ENCODE data around the gene KCNRG. TPM values are rescaled to one million over a fixed set of nuclear protein-coding genes. Genes with fewer than 3 reads are reported as not detected.
"Not testable (repeated sequence)": the region's sequence is repeated elsewhere in the genome, so short reads cannot be mapped to it uniquely, and the experiment has no call there.

The KCNRG gene
- total RNA-seq, 1 donor from 2014 or later = 0.61 TPM

GRCh38 chr13:50053844-50054243 lies 38.6 kb downstream of the KCNRG start:
- H3K4me1 Mint-ChIP-seq (ENCODE audit: low read depth, unreplicated experiment) = no peaks in the 10 kb centered on the region
- Histone ChIP-seq H2AFZ (ENCODE audit: low read depth, low read length) (no peak overlapping the region), H3K27ac (ENCODE audit: low read depth, low read length) (no peak overlapping the region), H3K36me3 (ENCODE audit: insufficient read depth, low read length) (peaks cover 14% of the 10 kb centered on the region), H3K79me2 (ENCODE audit: insufficient read depth, low read length) (peaks cover 93% of the 10 kb centered on the region), H4K20me1 (ENCODE audit: insufficient read depth, low read length) (peaks cover 5% of the 10 kb centered on the region), H3K27me3 (ENCODE audit: insufficient read depth, low read length) (no peaks in the 10 kb centered on the region), H3K4me3 (ENCODE audit: insufficient read depth, low read depth, low read length) (no peak overlapping the region), H3K9me3 (ENCODE audit: insufficient read depth, low read depth, low read length) (no peaks in the 10 kb centered on the region), H3K9ac (ENCODE audit: low read length) (no peak overlapping the region), H3K4me2 (ENCODE audit: low read length) (no peak overlapping the region), H3K4me1 (ENCODE audit: insufficient read depth, low read length) (no peaks in the 10 kb centered on the region)
- no peak for FAIRE-seq
- no peak for DNase-seq (ENCODE audit: low read depth)
- H3K27me3 Mint-ChIP-seq (ENCODE audit: low read depth, unreplicated experiment) = no peaks in the 10 kb centered on the region
- no peak overlapping the region for H3K27ac Mint-ChIP-seq (ENCODE audit: unreplicated experiment)
- TF ChIP-seq, protein P1, sequence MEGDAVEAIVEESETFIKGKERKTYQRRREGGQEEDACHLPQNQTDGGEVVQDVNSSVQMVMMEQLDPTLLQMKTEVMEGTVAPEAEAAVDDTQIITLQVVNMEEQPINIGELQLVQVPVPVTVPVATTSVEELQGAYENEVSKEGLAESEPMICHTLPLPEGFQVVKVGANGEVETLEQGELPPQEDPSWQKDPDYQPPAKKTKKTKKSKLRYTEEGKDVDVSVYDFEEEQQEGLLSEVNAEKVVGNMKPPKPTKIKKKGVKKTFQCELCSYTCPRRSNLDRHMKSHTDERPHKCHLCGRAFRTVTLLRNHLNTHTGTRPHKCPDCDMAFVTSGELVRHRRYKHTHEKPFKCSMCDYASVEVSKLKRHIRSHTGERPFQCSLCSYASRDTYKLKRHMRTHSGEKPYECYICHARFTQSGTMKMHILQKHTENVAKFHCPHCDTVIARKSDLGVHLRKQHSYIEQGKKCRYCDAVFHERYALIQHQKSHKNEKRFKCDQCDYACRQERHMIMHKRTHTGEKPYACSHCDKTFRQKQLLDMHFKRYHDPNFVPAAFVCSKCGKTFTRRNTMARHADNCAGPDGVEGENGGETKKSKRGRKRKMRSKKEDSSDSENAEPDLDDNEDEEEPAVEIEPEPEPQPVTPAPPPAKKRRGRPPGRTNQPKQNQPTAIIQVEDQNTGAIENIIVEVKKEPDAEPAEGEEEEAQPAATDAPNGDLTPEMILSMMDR (IDR thresholded peaks at IDR 0.05; ENCODE audit: insufficient read depth, low read depth, low read length) = no peak
- TF ChIP-seq EZH2 (IDR thresholded peaks at IDR 0.05; ENCODE audit: insufficient read depth, low read length) = no peak
- no peak overlapping the region for H3K4me3 Mint-ChIP-seq (ENCODE audit: unreplicated experiment)
- no peaks in the 10 kb centered on the region for H3K9me3 Mint-ChIP-seq (ENCODE audit: unreplicated experiment)
- peaks cover 2% of the 10 kb centered on the region for H3K36me3 Mint-ChIP-seq (ENCODE audit: low read depth, unreplicated experiment)

DNA sequence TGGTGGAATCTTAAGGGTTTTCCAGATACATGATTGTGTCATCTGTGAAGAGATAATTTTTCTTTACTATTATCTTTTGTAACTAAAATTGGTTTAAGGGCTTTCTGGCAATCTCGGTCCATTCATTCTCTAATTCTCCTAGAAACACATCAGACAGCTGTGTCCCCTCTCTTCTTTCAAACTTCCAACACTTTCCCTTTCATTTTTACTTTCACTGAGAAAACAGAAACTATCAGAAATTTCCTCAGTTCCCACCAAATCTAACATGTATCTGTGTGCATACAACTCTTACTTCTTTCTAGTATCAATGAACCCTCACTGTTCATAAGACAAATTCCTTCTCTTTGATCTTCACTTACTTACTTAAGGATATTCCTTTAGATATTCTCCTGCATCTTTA lies 40.2 kb downstream of the KCNRG start:
- no peaks in the 10 kb centered on the region for H3K4me1 ChIP-seq (ENCODE audit: insufficient read depth, low read length)
- no peaks in the 10 kb centered on the region for H3K27me3 ChIP-seq (ENCODE audit: insufficient read depth, low read length)
- peaks cover 9% of the 10 kb centered on the region for H4K20me1 ChIP-seq (ENCODE audit: insufficient read depth, low read length)
- H3K36me3 ChIP-seq (ENCODE audit: insufficient read depth, low read length) = peaks cover 14% of the 10 kb centered on the region
- no peaks in the 10 kb centered on the region for H3K9me3 ChIP-seq (ENCODE audit: insufficient read depth, low read depth, low read length)
- no peak overlapping the region for H3K9ac ChIP-seq (ENCODE audit: low read length)
- Mint-ChIP-seq H3K27ac (ENCODE audit: unreplicated experiment) (no peak overlapping the region), H3K36me3 (ENCODE audit: low read depth, unreplicated experiment) (peaks cover 4% of the 10 kb centered on the region), H3K27me3 (ENCODE audit: low read depth, unreplicated experiment) (no peaks in the 10 kb centered on the region), H3K9me3 (ENCODE audit: unreplicated experiment) (no peaks in the 10 kb centered on the region), H3K4me1 (ENCODE audit: low read depth, unreplicated experiment) (no peaks in the 10 kb centered on the region), H3K4me3 (ENCODE audit: unreplicated experiment) (no peak overlapping the region)
- H3K4me2 ChIP-seq (ENCODE audit: low read length) = no peak overlapping the region
- no peak overlapping the region for H2AFZ ChIP-seq (ENCODE audit: low read depth, low read length)
- H3K4me3 ChIP-seq (ENCODE audit: insufficient read depth, low read depth, low read length) = no peak overlapping the region
- DNase-seq (ENCODE audit: low read depth) (no peak), FAIRE-seq (peak; percentile 39)
- TF ChIP-seq, protein P1 (IDR thresholded peaks at IDR 0.05; ENCODE audit: insufficient read depth, low read depth, low read length) = no peak
- TF ChIP-seq EZH2 (IDR thresholded peaks at IDR 0.05; ENCODE audit: insufficient read depth, low read length) = no peak
- peaks cover 92% of the 10 kb centered on the region for H3K79me2 ChIP-seq (ENCODE audit: insufficient read depth, low read length)
- H3K27ac ChIP-seq (ENCODE audit: low read depth, low read length) = no peak overlapping the region

GRCh38 chr13:50060718-50061117 lies 45.5 kb downstream of the KCNRG start:
- Histone ChIP-seq H3K9ac (ENCODE audit: low read length) (no peak overlapping the region), H3K9me3 (ENCODE audit: insufficient read depth, low read depth, low read length) (no peaks in the 10 kb centered on the region), H3K79me2 (ENCODE audit: insufficient read depth, low read length) (peaks cover 86% of the 10 kb centered on the region), H3K4me2 (ENCODE audit: low read length) (no peak overlapping the region), H3K36me3 (ENCODE audit: insufficient read depth, low read length) (peaks cover 8% of the 10 kb centered on the region), H3K27me3 (ENCODE audit: insufficient read depth, low read length) (no peaks in the 10 kb centered on the region), H4K20me1 (ENCODE audit: insufficient read depth, low read length) (peaks cover 6% of the 10 kb centered on the region), H3K4me1 (ENCODE audit: insufficient read depth, low read length) (no peaks in the 10 kb centered on the region), H3K27ac (ENCODE audit: low read depth, low read length) (no peak overlapping the region), H3K4me3 (ENCODE audit: insufficient read depth, low read depth, low read length) (no peak overlapping the region), H2AFZ (ENCODE audit: low read depth, low read length) (no peak overlapping the region)
- H3K27me3 Mint-ChIP-seq (ENCODE audit: low read depth, unreplicated experiment) = no peaks in the 10 kb centered on the region
- TF ChIP-seq, protein P1 (IDR thresholded peaks at IDR 0.05; ENCODE audit: insufficient read depth, low read depth, low read length) = no peak
- no peak for TF ChIP-seq EZH2 (IDR thresholded peaks at IDR 0.05; ENCODE audit: insufficient read depth, low read length)
- no peaks in the 10 kb centered on the region for H3K4me1 Mint-ChIP-seq (ENCODE audit: low read depth, unreplicated experiment)
- H3K9me3 Mint-ChIP-seq (ENCODE audit: unreplicated experiment) = no peaks in the 10 kb centered on the region
- FAIRE-seq = peak; percentile 52
- H3K4me3 Mint-ChIP-seq (ENCODE audit: unreplicated experiment) = no peak overlapping the region
- peaks cover 5% of the 10 kb centered on the region for H3K36me3 Mint-ChIP-seq (ENCODE audit: low read depth, unreplicated experiment)
- no peak for DNase-seq (ENCODE audit: low read depth)
- no peak overlapping the region for H3K27ac Mint-ChIP-seq (ENCODE audit: unreplicated experiment)

DNA sequence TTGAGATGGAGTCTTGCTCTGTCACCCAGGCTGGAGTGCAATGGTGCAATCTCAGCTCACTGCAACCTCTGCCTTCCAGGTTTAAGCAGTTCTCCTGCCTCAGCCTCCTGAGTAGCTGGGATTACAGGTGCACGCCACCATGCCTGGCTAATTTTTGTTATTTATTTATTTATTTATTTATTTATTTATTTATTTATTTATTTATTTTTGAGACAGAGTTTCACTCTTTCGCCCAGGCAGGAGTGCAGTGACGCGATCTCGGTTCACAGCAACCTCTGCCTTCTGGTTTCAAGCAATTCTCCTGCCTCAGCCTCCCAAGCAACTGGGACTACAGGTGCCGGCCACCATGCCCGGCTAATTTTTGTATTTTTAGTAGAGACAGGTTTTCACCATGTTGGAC lies 47.1 kb downstream of the KCNRG start:
- H3K4me2 ChIP-seq (ENCODE audit: low read length) = not testable (repeated sequence)

More for the DNA sequence above, 47.1 kb downstream of the KCNRG start:
- FAIRE-seq; H3K36me3 Mint-ChIP-seq (ENCODE audit: low read depth, unreplicated experiment); H4K20me1 ChIP-seq (ENCODE audit: insufficient read depth, low read length); H3K9me3 Mint-ChIP-seq (ENCODE audit: unreplicated experiment); H3K27ac Mint-ChIP-seq (ENCODE audit: unreplicated experiment); H3K27ac ChIP-seq (ENCODE audit: low read depth, low read length); H3K27me3 ChIP-seq (ENCODE audit: insufficient read depth, low read length); H3K4me1 Mint-ChIP-seq (ENCODE audit: low read depth, unreplicated experiment); H3K9ac ChIP-seq (ENCODE audit: low read length); H2AFZ ChIP-seq (ENCODE audit: low read depth, low read length); H3K4me3 ChIP-seq (ENCODE audit: insufficient read depth, low read depth, low read length); H3K27me3 Mint-ChIP-seq (ENCODE audit: low read depth, unreplicated experiment); DNase-seq (ENCODE audit: low read depth); H3K9me3 ChIP-seq (ENCODE audit: insufficient read depth, low read depth, low read length); H3K4me3 Mint-ChIP-seq (ENCODE audit: unreplicated experiment); H3K4me1 ChIP-seq (ENCODE audit: insufficient read depth, low read length): not testable (repeated sequence)
- Histone ChIP-seq H3K79me2 (ENCODE audit: insufficient read depth, low read length) (peaks cover 85% of the 10 kb centered on the region), H3K36me3 (ENCODE audit: insufficient read depth, low read length) (peaks cover 14% of the 10 kb centered on the region)
